Measurements from ENCODE around the gene MYH13. TPM values are rescaled to one million over a fixed set of nuclear protein-coding genes. Genes with fewer than 3 reads are reported as not detected.

Gene MYH13
- polyA plus RNA-seq = under 1 TPM in 2 of 4 donors, not detected in 2; 0.01 to 0.06 TPM
- long read RNA-seq, donor 1 = 0 reads
- long read RNA-seq, donor 2 = 0 reads
- long read RNA-seq, donor 3 = 0 reads
- long read RNA-seq, donor 4 = 0 reads
- long read RNA-seq, donor 5 = 0 reads
- long read RNA-seq, donor 6 = 0 reads
- long read RNA-seq, donor 7 = 0 reads
- long read RNA-seq, donor 8 = 0 reads
- long read RNA-seq, donor 9 = 0 reads
- long read RNA-seq, donor 10 = 0 reads

DNA sequence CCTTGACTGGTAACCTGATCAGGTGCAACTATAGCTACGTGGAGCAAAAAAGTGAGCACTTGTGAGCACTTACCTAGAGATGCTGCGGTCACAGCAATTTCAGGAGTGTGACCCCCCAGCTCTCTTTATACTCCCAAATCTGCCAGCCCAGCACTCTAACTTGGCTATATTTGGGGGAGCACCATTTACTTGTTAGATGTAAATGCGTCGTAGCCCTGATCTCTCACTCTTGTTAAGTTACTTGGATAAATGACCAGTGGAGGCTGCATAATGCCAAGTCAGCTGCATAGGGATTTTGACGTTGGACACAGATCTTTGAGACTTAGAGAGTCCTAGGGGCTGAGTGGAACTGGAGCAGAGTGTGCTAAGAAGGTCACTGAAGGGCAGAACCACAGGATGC lies at the start of gene MYH13:
Gene MYH13 (minus strand): TSS at position 101 of the 400 bp plus-strand sequence. CDS start 8,476 bp downstream, outside the sequence.
- Histone ChIP-seq H3K36me3 (ENCODE audit: control insufficient read depth in 3 of 3, insufficient read depth in 2 of 3, low read depth in 1 of 3, low read length in 3 of 3) (no peaks in the 10 kb centered on the region), H3K4me3 (ENCODE audit: low read depth in 1 of 3, low read length in 3 of 3) (no peak within 1 kb of the TSS), H3K4me1 (ENCODE audit: control insufficient read depth in 3 of 3, insufficient read depth in 2 of 3, low read depth in 1 of 3, low read length in 2 of 3) (no peaks in the 10 kb centered on the region), H3K9me3 (ENCODE audit: control insufficient read depth in 2 of 2, insufficient read depth in 1 of 2, low read depth in 1 of 2, low read length in 1 of 2) (no peaks in the 10 kb centered on the region), H3K27me3 (ENCODE audit: control insufficient read depth in 3 of 3, insufficient read depth in 3 of 3, low read length in 3 of 3) (peaks cover 0 to 1% (median 0%) of the 10 kb centered on the region in 3 donors), H3K27ac (ENCODE audit: low read depth in 1 of 3, low read length in 2 of 3) (no peak within 1 kb of the TSS)
- DNase-seq (no peak), FAIRE-seq (no peak)
- 80 to 86% (median 81%) methylated on average over 5 of the region's 5 CpGs for WGBS, 3 donors

DNA sequence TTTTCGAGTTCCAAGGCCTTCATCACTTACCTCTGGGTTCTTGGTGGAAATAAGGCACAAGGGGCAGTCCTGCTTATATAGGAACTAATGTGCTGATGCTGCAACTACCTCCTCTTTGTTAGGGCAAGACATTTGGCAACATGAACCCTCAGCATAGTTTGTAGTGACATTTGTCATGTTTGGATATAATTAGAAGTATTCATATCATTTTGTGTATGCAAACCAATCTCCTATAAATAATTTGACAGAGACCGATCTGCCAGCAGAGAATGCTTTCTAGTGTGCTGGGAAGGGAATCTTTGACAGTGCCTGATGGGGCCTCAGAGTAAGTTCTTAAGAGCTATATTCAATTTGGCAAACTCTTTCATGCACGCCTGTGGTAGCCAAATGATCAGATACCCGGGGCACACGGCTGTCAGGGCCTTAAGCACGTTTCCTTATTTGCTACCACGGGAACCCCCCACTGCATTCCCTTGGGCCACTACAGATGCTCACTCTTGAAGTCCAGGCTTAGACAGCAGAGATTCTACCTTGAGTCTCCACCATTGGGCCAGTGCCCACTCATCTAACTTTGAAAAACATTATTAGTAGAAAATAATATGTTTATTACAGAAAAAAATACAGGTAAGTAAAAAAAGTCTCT lies 49.2 kb upstream of the MYH13 start, which contains the start of gene MYH8:
Gene MYH8 (minus strand): TSS at position 51 of the 643 bp plus-strand sequence. CDS start 1,723 bp downstream, outside the sequence.
- no peaks in the 10 kb centered on the region for H3K9me3 ChIP-seq (ENCODE audit: control insufficient read depth in 2 of 2, insufficient read depth in 1 of 2, low read depth in 1 of 2, low read length in 1 of 2)
- H3K36me3 ChIP-seq (ENCODE audit: control insufficient read depth in 3 of 3, insufficient read depth in 2 of 3, low read depth in 1 of 3, low read length in 3 of 3) = no peaks in the 10 kb centered on the region
- H3K27ac ChIP-seq (ENCODE audit: low read depth in 1 of 3, low read length in 2 of 3) = no peak within 1 kb of the TSS
- FAIRE-seq (no peak), DNase-seq (no peak)
- 77 to 90% (median 79%) methylated on average over 7 of the region's 7 CpGs for WGBS, 3 donors
- H3K4me3 ChIP-seq (ENCODE audit: low read depth in 1 of 3, low read length in 3 of 3) = no peak within 1 kb of the TSS
- no peaks in the 10 kb centered on the region for H3K27me3 ChIP-seq (ENCODE audit: control insufficient read depth in 3 of 3, insufficient read depth in 3 of 3, low read length in 3 of 3)
- H3K4me1 ChIP-seq (ENCODE audit: control insufficient read depth in 3 of 3, insufficient read depth in 2 of 3, low read depth in 1 of 3, low read length in 2 of 3) = no peaks in the 10 kb centered on the region

DNA sequence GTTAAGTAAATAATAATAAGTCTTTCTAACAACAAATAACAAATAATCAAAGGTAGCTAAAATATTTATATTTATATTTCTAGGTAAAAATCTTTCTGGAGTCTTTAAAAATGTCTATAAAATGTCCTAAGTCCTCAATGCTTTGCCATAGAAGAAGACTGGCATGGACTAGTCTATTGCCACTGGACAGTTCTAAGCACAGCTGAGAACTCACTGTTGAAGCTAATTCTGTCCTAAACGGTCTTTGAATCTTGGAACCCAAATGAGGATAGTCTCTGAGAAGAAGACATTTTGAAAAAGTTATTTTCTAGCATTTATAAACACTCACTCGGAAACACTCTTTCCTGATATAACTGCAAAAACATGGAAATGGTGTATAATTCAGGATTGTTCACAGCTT lies 48.4 kb upstream of the MYH13 start:
- Histone ChIP-seq H3K27ac (ENCODE audit: low read depth in 1 of 3, low read length in 2 of 3) (no peak overlapping the region), H3K4me3 (ENCODE audit: low read depth in 1 of 3, low read length in 3 of 3) (no peak overlapping the region), H3K9me3 (ENCODE audit: control insufficient read depth in 2 of 2, insufficient read depth in 1 of 2, low read depth in 1 of 2, low read length in 1 of 2) (no peaks in the 10 kb centered on the region), H3K36me3 (ENCODE audit: control insufficient read depth in 3 of 3, insufficient read depth in 2 of 3, low read depth in 1 of 3, low read length in 3 of 3) (no peaks in the 10 kb centered on the region), H3K27me3 (ENCODE audit: control insufficient read depth in 3 of 3, insufficient read depth in 3 of 3, low read length in 3 of 3) (no peaks in the 10 kb centered on the region), H3K4me1 (ENCODE audit: control insufficient read depth in 3 of 3, insufficient read depth in 2 of 3, low read depth in 1 of 3, low read length in 2 of 3) (no peaks in the 10 kb centered on the region)
- DNase-seq = no peak
- FAIRE-seq = no peak
- 71 to 75% (median 74%) methylated on average over 2 of the region's 2 CpGs for WGBS, 3 donors

DNA sequence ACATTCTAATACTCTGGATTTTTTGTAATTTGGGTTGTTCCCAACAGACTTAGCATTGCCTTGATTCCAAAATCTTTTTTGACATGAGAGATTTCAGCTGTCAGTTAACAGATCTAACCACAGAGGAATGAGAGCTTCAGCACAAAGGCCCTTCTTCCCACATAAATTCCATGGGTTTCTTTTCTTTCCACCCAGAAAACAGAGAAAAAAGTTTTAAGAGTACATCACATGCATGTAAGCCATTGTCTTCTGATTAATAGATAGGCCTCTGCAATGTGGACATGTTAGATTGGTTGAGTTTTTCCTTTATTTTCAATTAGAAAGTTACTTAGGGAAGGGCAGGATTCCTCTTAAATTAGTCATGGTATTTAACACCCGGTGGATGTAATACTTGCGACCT lies 48.0 kb upstream of the MYH13 start:
- Histone ChIP-seq H3K9me3 (ENCODE audit: control insufficient read depth in 2 of 2, insufficient read depth in 1 of 2, low read depth in 1 of 2, low read length in 1 of 2) (no peaks in the 10 kb centered on the region), H3K27ac (ENCODE audit: low read depth in 1 of 3, low read length in 2 of 3) (no peak overlapping the region), H3K4me3 (ENCODE audit: low read depth in 1 of 3, low read length in 3 of 3) (no peak overlapping the region), H3K36me3 (ENCODE audit: control insufficient read depth in 3 of 3, insufficient read depth in 2 of 3, low read depth in 1 of 3, low read length in 3 of 3) (no peaks in the 10 kb centered on the region), H3K4me1 (ENCODE audit: control insufficient read depth in 3 of 3, insufficient read depth in 2 of 3, low read depth in 1 of 3, low read length in 2 of 3) (no peaks in the 10 kb centered on the region), H3K27me3 (ENCODE audit: control insufficient read depth in 3 of 3, insufficient read depth in 3 of 3, low read length in 3 of 3) (no peaks in the 10 kb centered on the region)
- 67 to 69% (median 68%) methylated on average over 2 of the region's 2 CpGs for WGBS, 3 donors
- FAIRE-seq = no peak
- DNase-seq = no peak

DNA sequence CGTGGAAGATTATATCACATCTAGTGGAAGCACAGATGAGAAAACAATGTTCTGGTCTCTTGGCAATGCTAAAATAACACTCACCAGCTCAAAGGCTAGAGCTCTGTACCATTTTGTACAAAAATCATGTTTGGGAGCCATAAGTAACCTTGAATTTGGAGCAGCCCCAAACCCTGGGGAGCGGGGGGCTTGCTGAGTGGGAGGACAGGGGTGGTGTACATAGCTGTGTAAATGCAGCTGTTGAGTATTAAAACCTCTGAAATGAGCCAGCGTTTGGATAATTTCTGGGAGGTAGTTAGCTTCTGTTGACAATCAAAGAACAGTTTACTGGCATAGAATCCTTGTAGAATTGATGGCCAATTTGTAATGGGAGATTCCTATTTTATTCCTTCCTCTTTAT lies 44.6 kb upstream of the MYH13 start:
- DNase-seq = no peak
- WGBS, 3 donors = 64 to 81% (median 74%) methylated on average over 3 of the region's 3 CpGs
- FAIRE-seq = no peak
- H3K4me1 ChIP-seq (ENCODE audit: control insufficient read depth in 3 of 3, insufficient read depth in 2 of 3, low read depth in 1 of 3, low read length in 2 of 3) = no peaks in the 10 kb centered on the region
- H3K36me3 ChIP-seq (ENCODE audit: control insufficient read depth in 3 of 3, insufficient read depth in 2 of 3, low read depth in 1 of 3, low read length in 3 of 3) = no peaks in the 10 kb centered on the region
- H3K27me3 ChIP-seq (ENCODE audit: control insufficient read depth in 3 of 3, insufficient read depth in 3 of 3, low read length in 3 of 3) = no peaks in the 10 kb centered on the region
- H3K9me3 ChIP-seq (ENCODE audit: control insufficient read depth in 2 of 2, insufficient read depth in 1 of 2, low read depth in 1 of 2, low read length in 1 of 2) = no peaks in the 10 kb centered on the region
- H3K4me3 ChIP-seq (ENCODE audit: low read depth in 1 of 3, low read length in 3 of 3) = no peak overlapping the region
- no peak overlapping the region for H3K27ac ChIP-seq (ENCODE audit: low read depth in 1 of 3, low read length in 2 of 3)

DNA sequence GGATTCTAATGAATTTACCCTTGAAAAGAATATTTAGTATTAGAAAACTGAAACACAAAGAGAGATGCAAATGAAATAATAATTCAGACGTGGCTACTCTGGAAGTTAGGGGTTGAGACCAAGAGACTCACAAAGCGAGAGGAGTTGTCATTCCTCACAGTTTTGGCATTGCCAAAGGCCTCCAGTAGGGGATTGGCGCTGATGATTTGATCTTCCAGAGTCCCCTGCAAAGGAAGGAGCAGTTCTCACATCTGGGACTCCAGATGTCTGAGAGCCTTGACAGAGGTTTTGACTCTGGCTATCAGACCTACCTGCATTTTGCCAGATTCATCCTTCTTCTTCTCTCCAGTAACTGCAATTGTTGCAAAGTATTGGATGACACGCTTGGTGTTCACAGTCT lies 42.4 kb upstream of the MYH13 start:
- Histone ChIP-seq H3K4me1 (ENCODE audit: control insufficient read depth in 3 of 3, insufficient read depth in 2 of 3, low read depth in 1 of 3, low read length in 2 of 3) (no peaks in the 10 kb centered on the region), H3K27ac (ENCODE audit: low read depth in 1 of 3, low read length in 2 of 3) (no peak overlapping the region), H3K4me3 (ENCODE audit: low read depth in 1 of 3, low read length in 3 of 3) (no peak overlapping the region), H3K9me3 (ENCODE audit: control insufficient read depth in 2 of 2, insufficient read depth in 1 of 2, low read depth in 1 of 2, low read length in 1 of 2) (no peaks in the 10 kb centered on the region), H3K36me3 (ENCODE audit: control insufficient read depth in 3 of 3, insufficient read depth in 2 of 3, low read depth in 1 of 3, low read length in 3 of 3) (no peaks in the 10 kb centered on the region), H3K27me3 (ENCODE audit: control insufficient read depth in 3 of 3, insufficient read depth in 3 of 3, low read length in 3 of 3) (no peaks in the 10 kb centered on the region)
- 85 to 90% (median 86%) methylated on average over 4 of the region's 4 CpGs for WGBS, 3 donors
- no peak for DNase-seq
- FAIRE-seq = no peak

DNA sequence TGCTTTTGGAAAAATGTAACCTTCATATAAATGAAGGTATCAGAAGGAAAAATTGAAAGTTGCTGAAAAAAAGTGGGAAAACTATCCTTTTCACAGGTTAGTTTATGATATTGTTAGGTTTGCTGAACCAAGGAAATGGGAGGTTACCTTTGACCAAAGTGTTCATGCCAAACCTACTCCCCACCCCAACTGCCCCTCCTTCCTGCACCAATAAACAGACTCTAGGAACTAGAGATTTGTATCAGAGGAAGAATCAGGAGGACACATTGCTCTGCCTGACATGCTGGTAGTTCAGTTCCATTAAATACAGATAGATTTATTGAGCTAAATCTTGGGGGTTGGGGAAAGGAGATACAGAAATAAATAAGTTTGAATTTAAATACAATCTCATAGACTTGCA lies 30.8 kb upstream of the MYH13 start:
- Histone ChIP-seq H3K36me3 (ENCODE audit: control insufficient read depth in 3 of 3, insufficient read depth in 2 of 3, low read depth in 1 of 3, low read length in 3 of 3) (no peaks in the 10 kb centered on the region), H3K4me3 (ENCODE audit: low read depth in 1 of 3, low read length in 3 of 3) (no peak overlapping the region), H3K4me1 (ENCODE audit: control insufficient read depth in 3 of 3, insufficient read depth in 2 of 3, low read depth in 1 of 3, low read length in 2 of 3) (no peaks in the 10 kb centered on the region), H3K27me3 (ENCODE audit: control insufficient read depth in 3 of 3, insufficient read depth in 3 of 3, low read length in 3 of 3) (no peaks in the 10 kb centered on the region), H3K27ac (ENCODE audit: low read depth in 1 of 3, low read length in 2 of 3) (no peak overlapping the region), H3K9me3 (ENCODE audit: control insufficient read depth in 2 of 2, insufficient read depth in 1 of 2, low read depth in 1 of 2, low read length in 1 of 2) (no peaks in the 10 kb centered on the region)
- DNase-seq (peak in 1 of 2 donors; percentile 20), FAIRE-seq (no peak)

DNA sequence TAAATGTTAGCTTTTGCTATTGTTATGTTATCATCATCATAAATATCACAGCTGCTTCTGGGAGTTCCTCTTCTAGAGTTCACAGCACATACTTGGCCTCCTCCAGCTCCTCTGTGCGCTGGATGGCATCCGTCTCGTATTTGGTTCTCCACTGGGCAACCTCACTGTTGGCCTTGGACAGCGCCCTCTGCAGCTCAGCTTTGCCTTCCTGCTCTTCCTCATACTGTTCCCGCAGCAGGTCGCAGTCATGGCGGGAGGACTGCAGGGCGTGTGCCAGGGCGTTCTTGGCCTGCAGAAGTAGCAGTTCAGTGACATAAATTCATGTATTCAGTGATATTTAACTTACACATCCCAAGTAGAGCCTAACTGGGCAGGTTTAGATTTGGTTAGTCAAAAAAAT lies 25.5 kb upstream of the MYH13 start:
- no peak overlapping the region for H3K27ac ChIP-seq (ENCODE audit: low read depth in 1 of 3, low read length in 2 of 3)
- H3K4me3 ChIP-seq (ENCODE audit: low read depth in 1 of 3, low read length in 3 of 3) = no peak overlapping the region
- no peak for DNase-seq
- H3K27me3 ChIP-seq (ENCODE audit: control insufficient read depth in 3 of 3, insufficient read depth in 3 of 3, low read length in 3 of 3) = no peaks in the 10 kb centered on the region
- H3K4me1 ChIP-seq (ENCODE audit: control insufficient read depth in 3 of 3, insufficient read depth in 2 of 3, low read depth in 1 of 3, low read length in 2 of 3) = no peaks in the 10 kb centered on the region
- no peaks in the 10 kb centered on the region for H3K9me3 ChIP-seq (ENCODE audit: control insufficient read depth in 2 of 2, insufficient read depth in 1 of 2, low read depth in 1 of 2, low read length in 1 of 2)
- H3K36me3 ChIP-seq (ENCODE audit: control insufficient read depth in 3 of 3, insufficient read depth in 2 of 3, low read depth in 1 of 3, low read length in 3 of 3) = no peaks in the 10 kb centered on the region
- WGBS, 3 donors = 87 to 92% (median 91%) methylated on average over 9 of the region's 9 CpGs
- no peak for FAIRE-seq
